Panc1 (cell line): Measurements from ENCODE around the gene SDC1.

Source experiments
- CTCF ChIP-seq: fragments of 450-650 bp; IDR thresholded peaks from 2 replicates; pipeline ENCODE4 v1.5.1; 2017; ENCODE audit warnings: mild to moderate bottlenecking
- POLR2AphosphoS5 ChIP-seq: IDR thresholded peaks from 2 replicates; pipeline ENCODE4 v1.6.1; 2012; ENCODE audit warnings: mild to moderate bottlenecking, low read depth, low read length, moderate library complexity
- REST ChIP-seq, 2 experiments: IDR thresholded peaks; 2 replicates each; pipeline ENCODE4 v1.6.1; 2011 to 2012; ENCODE audit warnings: low read depth in 2 of 2, control low read depth in 1 of 2, low read length in 1 of 2, mild to moderate bottlenecking in 1 of 2, moderate library complexity in 1 of 2; ENCODE audit not compliant: insufficient read depth in 1 of 2
- TCF7L2 ChIP-seq: IDR thresholded peaks from 2 replicates; pipeline ENCODE4 v1.6.1; 2011; ENCODE audit warnings: mild to moderate bottlenecking, low read depth, low read length, inconsistent platforms

GRCh38 chr2:20267529-20267928 is 42.6 kb upstream of the SDC1 start:
- TF ChIP-seq CTCF (no peak), POLR2AphosphoS5 (no peak), REST (IDR thresholded peaks at IDR 0.05; ENCODE audit: insufficient read depth in 1 of 2, low read depth in 2 of 2, low read length in 1 of 2) (no peak), TCF7L2 (no peak)
